Pulmonary artery endothelial cell (primary cell): ENCODE results near the gene SASH1. TPM values are rescaled to one million over a fixed set of nuclear protein-coding genes. Genes with fewer than 3 reads are reported as not detected.
A peak's percentile ranks its signal among the peaks of the same experiment; 100 is the strongest.

Experiments
- DNase-seq: peaks from one replicate; pipeline ENCODE4 v3.0.0-alpha.2; 2011; ENCODE audit warnings: low read depth, low spot score
- total RNA-seq: library from RNA; depleted of rRNA; stranded (reverse); fragments of >200 nt; gene quantifications from 2 replicates; pipeline ENCODE4 v1.2.3, GENCODE V29; 2014

The SASH1 gene
- total RNA-seq, 1 donor from 2014 or later: 102 TPM

DNA sequence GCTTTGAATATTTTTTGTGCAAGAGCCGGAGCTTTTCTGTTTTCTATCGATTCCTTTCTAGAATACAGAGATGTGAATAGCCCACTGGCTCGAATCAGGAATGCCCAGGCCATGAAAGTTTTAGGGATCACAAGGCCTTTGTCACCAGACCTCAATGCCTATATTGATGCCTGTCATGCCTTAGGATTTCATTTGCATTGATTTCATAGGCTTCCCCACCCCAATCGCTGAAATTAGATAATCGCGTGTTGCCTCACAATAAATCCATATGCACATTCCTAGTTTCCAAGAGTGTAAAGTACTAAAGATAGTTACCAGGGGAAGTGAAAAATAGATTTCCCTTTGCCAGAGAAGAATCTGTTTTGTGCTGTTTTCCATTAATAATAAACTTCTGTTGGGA lies 150.8 kb downstream of the SASH1 start:
- DNase-seq: no peak

DNA sequence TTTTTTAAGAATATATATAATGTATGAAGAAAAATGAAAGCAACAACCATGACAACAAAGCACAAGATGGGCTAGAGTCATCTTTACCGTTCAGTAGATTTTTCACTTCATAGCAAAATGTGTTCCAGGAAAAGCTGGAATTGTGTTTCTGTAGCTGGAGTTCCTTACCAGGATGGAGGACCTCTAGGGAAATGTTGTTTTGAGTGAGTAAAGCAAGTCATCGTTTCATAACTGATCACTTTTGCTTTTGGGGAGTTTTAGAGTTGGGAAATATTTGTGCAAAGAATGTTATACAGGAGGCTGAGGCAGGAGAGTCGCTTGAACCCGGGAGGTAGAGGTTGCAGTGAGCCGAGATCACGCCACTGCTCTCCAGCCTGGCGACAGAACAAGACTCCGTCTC lies 151.6 kb downstream of the SASH1 start:
- DNase-seq: no peak

- DNase-seq: no peak
These were observed 152.4 kb downstream of the SASH1 start for GRCh38 chr6:148495029-148495428.

GRCh38 chr6:148497257-148497656 lies 154.6 kb downstream of the SASH1 start:
- no peak for DNase-seq

- DNase-seq: no peak
These were observed 155.1 kb downstream of the SASH1 start for GRCh38 chr6:148497717-148498116.

GRCh38 chr6:148500402-148500801 lies 157.8 kb downstream of the SASH1 start:
- DNase-seq: no peak

- DNase-seq: no peak
These were observed 158.5 kb downstream of the SASH1 start for GRCh38 chr6:148501178-148501590.

DNA sequence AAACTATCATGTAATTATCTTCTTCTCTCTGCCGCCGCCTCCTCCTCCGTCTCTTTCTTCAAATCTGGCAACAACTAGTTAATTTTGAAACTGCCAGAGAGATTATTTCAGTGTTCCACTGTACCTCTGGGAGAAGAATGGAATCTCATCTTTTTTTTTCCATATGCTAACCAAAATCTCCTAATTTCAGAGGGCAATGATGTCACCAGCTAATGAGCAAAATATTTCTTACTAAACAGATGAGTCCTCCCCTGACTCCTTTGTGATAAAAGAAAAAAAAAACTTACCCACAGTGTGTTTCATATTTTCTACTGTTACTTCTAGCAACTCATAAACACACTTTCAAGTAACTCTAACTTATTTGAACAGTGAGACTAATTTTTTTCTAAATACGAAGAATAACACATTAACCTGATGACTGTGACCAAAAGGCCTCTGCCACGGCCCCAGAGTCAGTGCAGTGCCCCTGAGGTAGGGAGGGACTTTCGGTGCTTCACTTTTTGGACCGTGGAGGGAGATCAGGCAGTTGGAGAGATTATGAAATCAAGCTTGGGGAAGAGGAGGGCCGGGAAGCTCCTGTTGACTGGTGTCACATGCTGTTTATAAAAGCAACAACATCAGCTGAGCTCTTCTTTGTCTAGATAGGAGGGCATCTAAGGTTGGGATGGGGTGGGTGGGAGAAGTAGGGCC lies 159.6 kb downstream of the SASH1 start:
- no peak for DNase-seq

DNA sequence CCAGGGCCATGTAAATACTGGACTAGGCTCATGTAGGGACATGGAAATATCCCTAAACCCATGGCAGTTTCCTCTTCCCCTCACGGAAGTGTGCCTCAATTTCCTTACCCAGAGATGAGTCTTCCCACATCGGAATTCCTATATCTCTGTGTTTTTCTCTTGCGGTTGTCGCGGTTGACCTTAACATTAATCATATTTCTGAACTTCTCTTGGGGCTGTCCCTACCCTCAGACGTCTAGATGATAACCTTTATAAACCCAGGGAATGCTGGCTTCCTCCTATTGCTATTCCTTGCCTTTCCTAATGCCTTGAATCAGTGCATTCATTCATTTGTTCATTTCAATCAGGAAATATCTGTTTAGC lies 160.1 kb downstream of the SASH1 start:
- DNase-seq: no peak

DNA sequence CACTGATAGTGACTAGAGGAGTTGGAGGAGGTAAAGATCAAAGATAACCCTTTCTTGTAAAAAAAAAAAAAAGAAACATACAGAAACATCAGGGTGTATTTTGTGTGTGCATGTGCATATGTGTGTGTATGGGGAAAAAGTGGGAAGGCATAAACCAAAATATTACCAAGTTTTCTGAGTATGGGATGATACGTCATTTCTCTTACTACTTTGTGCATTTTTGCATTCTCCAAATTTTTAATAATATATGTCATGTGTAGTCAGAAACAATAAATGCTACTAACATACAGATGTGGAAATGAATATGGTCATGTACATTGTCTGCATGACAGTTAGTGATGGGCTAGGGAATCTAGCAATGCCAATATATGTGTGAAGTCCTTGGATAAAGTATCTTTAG lies 161.1 kb downstream of the SASH1 start:
- no peak for DNase-seq

- DNase-seq: no peak
These were observed 165.1 kb downstream of the SASH1 start for GRCh38 chr6:148507774-148508173.

GRCh38 chr6:148508401-148509041 lies 165.9 kb downstream of the SASH1 start:
- DNase-seq: no peak

DNA sequence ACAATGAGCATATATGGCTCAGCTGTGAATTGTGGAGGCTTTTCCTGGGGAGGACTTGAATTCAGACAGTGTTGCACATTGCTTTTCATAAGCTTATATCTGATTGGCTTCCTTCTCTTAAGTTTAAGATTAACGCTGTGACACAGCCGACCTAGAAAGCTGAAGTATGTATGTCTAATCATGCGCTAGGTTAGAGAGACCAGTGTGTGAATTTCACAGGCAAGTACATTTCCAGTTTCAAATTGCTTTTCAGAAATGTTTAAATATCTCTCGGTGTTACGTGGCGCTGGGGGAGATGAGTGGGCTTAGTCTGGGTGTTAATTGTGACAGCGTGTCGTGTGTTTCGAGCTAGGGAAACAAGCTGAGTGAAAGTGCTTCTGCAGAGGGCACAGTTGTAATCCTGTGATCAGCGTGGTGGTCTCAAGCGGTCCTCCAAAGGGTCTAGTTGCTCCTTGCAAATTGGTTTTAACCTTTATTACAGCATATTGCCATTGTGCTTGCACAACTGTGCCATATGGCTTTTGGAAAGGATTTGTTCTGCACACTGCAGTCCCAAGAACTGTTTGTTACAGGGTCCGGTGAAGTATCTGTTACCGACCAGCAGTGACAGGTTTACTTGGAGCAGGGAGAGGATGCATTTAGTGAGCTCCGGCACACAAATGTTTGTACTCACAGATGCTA lies 166.6 kb downstream of the SASH1 start:
- DNase-seq: no peak

DNA sequence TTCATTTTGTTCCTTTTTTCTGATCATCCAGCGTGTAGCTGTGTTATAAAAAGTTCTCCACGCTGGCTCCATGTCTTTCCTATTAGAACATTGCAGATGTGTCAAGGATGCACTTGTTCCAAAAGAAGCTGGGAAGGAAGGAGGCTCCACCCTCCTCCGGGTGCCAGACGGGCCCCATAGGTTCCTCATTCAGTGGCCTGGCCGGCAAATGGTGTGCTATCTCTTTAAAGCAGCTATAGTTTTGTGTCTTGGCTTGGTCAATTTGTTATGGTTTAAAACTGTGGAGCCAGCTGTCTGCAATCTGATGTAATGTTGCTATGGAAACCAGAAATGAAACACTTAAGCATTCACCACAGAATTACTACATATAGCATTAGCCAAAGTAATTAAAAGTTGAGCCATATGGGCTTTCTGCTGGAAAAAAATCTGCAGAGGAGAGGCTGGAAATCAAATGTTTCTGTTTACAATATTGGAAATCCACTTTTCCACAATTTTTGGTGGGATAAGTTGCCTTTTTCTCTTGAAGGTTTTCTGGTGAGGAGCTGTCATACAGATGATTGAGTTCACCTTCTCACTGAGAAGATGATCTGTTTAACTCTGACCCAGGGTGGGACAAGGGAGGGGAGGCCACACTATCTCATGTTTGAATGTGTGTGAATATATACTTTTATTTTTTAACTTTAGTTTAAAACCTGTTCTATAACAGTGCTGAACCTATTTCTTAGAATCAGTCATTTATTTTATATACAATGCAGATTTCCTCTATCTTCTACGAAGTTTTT lies 167.4 kb downstream of the SASH1 start:
- DNase-seq: peak; percentile 60

GRCh38 chr6:148513145-148514071 lies 170.8 kb downstream of the SASH1 start:
- no peak for DNase-seq

- DNase-seq: no peak
These were observed 171.6 kb downstream of the SASH1 start for GRCh38 chr6:148514091-148514845.

DNA sequence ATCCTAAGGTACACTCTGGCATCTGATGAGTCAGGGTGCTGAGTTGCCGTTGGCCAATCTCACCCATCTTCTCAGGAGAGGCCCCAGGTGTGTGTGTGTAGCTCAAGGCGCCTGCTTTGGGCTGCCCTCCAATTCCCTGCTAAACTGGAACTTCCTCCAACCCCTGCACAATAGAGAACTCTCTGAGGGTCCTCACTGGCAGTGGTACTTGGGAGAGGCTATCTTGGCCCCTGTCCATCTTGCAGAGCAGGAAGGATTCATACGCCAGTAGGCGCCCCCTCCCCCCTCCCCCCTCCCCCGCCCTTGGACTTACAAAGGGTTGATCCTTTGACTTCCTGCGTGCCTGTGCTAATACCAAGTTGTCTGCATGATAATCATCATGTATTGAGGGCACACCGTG lies 173.6 kb downstream of the SASH1 start:
- DNase-seq: no peak

- no peak for DNase-seq
These were observed 174.0 kb downstream of the SASH1 start for GRCh38 chr6:148516617-148517016.

DNA sequence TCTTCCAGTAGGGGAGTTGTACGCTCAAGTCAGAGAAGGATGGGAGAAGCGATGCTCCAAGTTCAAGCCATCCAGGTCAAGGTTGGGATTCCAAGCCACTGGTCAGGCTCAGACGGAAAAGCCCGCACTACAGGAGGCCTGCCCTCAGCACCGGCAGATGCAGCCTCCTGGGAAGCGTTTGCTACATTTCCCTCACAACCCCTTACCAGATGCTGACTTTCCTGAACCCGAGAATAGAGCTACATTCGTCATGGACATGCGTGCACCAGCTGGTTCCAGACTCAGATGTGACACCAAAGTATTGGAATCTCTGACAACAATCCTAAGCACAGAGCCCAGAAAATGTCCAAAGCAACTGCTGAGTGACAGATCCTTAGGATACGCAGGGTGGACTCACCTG lies 174.8 kb downstream of the SASH1 start:
- DNase-seq: no peak

- DNase-seq: no peak
These were observed 176.0 kb downstream of the SASH1 start for GRCh38 chr6:148518511-148519156.
